ENCODE measurements around the gene NOS3.
"Not testable (repeated sequence)": the region's sequence is repeated elsewhere in the genome, so short reads cannot be mapped to it uniquely, and the experiment has no call there.

Gene NOS3

DNA sequence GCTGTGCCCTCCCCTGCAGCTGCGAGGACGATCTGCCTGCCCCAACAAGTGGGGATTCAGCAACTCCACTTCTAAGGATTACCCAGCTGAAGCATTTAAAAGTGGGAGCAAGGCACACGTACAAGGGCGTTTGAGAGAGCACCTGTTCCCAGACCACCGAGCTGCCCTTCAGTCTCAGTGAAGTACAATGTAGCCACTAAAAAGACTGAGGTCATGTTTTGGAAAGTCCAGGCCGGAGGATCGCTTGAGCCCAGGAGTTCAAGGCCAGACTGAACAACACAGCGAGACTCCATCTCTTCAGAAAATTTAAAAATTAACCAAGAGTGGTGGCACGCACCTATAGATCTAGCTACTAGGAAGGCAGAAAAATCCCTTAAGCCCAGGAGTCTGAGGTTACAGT, 14.7 kb downstream of the NOS3 start:
- no peak for DNase-seq

DNA sequence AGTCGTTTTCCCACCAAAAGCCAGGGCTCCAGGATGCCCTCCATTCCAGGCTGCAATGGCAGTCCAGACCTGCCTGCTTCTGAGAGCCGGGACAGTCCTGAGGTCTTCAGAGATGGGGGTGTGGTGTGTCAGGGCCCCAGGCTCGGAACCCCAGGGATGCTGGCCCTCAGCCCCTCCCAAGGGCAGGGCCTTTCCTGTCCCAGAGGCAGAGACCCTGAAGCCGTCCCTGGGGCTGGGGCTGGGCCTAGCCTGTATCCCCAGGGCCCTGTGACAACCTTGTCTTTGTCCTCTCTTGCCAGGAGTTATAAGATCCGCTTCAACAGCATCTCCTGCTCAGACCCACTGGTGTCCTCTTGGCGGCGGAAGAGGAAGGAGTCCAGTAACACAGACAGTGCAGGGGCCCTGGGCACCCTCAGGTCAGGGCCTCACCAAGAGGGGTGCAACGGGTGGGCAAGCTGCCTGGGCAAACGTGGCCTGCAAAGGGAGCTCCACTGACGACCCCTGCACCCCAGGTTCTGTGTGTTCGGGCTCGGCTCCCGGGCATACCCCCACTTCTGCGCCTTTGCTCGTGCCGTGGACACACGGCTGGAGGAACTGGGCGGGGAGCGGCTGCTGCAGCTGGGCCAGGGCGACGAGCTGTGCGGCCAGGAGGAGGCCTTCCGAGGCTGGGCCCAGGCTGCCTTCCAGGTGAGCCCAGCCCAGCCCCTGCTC, 15.9 kb downstream of the NOS3 start:
- no peak for DNase-seq

DNA sequence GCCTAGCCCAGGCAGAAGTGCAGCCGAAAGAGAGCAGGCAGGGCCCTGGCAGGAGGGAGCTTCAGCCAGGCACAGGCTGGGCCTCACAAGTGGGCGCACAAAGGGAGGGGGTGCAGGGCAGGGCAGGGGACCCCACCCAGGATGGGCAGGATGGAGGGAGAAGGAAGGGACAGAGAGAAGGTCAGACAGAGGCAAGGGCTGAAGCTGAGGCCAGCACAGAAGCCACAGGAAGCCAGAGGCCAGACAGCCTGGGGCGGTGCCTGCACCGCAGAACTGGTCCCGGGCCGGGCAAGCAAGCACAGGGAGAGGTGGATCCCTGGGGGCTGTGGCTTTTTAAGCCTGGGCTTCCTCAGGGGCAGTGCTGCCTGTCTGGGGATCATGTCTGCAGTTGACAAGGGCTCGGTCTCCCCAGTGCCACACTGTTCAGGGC, 16.7 kb downstream of the NOS3 start:
- DNase-seq, result no peak

DNA sequence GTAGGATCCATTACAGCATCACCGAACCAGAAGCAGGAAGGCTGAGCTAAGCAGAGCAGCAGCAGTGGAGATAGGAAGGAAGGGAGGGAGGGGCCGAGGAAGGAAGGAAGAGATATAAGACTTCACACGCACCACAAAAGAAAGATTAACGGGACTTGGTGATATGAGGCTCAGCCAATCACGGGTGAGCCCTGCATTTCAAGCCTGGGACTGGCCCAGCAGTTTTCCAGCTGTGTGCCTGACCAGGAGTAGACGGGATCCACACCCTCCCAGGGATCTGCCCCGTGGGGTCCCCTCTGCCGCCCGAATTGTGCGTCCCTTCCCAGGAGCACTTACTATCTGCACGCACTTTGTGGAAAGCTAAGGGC, 17.3 kb downstream of the NOS3 start:
- DNase-seq, result no peak

DNA sequence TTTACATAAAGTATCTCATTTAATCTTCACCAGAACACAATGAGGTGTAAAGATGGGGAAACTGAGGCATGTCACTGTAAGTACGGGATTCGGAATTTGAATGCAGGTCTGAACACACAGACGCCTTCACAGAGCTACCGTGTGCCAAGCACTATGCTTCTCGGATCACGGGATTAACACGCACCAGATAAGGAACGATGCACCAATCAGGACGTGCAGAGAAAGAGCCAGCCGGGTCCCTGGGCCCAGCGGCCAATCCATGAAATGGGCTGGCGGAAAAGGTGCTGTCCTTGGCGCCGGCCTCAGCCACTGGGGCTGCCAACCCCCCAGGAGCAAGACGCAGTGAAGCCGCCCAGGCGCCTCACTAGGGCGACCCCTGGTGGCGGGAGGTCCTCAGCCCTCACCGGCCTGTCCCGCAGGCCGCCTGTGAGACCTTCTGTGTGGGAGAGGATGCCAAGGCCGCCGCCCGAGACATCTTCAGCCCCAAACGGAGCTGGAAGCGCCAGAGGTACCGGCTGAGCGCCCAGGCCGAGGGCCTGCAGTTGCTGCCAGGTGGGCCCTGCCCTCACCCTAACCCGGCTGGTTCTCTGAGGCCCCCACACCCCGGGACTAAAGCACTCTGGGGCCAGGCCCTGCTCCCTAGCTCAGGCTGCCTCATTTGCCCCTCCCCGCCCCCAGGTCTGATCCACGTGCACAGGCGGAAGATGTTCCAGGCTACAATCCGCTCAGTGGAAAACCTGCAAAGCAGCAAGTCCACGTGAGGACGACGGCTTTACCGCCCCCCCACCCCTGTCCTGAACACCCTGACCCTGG, 17.9 kb downstream of the NOS3 start:
- DNase-seq, result no peak

DNA sequence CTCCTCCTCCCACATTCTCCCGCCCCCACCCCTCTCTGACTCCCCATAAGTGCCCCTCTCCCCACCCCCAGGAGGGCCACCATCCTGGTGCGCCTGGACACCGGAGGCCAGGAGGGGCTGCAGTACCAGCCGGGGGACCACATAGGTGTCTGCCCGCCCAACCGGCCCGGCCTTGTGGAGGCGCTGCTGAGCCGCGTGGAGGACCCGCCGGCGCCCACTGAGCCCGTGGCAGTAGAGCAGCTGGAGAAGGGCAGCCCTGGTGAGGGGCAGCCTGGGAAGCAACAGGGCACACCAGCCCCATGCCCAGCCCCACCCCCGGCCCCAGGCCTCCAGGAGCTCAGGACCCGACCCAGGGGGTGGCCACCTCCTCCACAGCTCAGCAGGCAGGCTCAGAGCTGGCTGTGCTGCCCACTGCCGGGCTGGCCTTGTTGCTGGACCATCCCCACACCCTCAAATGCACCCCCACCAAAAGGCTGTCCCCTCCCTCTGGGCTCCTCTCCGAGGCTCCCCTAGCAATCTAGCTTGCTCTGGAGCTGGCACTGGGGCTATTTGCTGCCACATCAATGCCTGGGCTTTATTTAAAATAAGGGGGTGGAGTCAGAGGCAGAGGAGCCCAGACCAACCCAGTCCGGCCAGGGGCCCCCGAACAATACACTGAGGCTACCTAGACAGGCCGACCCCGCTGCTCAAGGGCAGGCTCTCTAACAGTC, 18.7 kb downstream of the NOS3 start:
- no peak for DNase-seq

DNA sequence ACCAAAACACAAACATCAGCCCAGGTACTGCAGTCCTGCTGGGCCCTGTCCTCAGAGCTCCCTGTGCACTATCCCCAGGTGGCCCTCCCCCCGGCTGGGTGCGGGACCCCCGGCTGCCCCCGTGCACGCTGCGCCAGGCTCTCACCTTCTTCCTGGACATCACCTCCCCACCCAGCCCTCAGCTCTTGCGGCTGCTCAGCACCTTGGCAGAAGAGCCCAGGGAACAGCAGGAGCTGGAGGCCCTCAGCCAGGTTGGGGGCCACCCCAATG, 19.2 kb downstream of the NOS3 start:
- DNase-seq, result no peak

DNA sequence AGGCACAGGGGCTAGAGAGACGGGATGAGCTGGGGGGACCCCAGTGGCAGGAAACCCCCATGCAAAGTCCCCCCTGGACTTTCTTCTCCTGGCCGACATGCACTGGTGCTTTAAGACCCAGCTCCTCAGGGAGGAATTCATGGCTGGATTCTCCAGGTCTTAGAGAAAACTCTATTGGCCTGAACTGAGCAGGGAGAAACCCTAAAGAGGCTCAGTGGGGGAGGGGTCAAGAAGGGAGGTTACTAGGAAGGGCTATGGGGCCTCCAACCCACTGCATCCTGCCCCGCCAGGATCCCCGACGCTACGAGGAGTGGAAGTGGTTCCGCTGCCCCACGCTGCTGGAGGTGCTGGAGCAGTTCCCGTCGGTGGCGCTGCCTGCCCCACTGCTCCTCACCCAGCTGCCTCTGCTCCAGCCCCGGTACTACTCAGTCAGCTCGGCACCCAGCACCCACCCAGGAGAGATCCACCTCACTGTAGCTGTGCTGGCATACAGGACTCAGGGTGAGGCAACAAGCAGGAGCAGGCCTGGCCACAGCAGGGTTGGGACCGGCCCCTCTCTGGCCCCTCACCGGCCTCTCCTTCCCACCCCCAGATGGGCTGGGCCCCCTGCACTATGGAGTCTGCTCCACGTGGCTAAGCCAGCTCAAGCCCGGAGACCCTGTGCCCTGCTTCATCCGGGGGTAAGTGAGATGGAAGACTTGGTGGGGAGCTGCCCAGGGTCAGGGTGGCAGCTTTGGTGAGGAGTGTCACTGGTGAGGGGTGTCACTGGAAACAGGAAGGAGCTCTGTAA, 19.7 kb downstream of the NOS3 start:
- no peak for DNase-seq

DNA sequence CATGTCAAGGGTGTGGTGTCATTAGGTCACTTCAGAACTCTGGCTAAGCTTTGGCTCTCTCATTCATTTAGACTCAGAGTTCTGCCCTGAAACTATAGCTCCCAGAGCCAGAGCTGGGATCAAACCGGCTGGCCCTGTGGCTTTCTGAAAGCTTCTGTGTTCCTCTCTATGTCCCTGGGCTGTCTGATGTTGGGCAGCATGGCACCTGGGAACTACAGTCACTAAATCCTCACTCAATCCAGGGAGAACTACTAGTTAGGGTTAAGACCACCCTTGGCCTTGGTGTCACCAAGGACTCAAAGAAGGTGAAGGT, 20.2 kb downstream of the NOS3 start:
- no peak for DNase-seq

DNA sequence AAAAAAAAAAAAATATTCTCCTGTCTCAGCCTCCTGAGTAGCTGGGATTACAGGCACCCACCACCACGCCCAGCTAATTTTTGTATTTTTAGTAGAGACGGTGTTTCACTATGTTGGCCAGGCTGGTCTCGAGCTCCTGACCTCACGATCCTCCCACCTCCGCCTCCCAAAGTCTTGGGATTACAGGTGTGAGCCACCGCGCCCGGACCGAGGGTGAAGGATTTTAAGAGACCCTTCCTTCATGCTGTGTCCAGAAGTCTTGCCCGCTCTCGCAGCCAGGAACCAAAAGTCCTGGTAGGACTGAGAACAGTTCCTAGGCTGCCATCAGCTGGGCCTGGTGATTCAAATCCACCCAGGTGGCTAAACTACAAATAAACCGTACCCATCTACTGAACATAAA, 20.8 kb downstream of the NOS3 start:
- DNase-seq, result not testable (repeated sequence)

DNA sequence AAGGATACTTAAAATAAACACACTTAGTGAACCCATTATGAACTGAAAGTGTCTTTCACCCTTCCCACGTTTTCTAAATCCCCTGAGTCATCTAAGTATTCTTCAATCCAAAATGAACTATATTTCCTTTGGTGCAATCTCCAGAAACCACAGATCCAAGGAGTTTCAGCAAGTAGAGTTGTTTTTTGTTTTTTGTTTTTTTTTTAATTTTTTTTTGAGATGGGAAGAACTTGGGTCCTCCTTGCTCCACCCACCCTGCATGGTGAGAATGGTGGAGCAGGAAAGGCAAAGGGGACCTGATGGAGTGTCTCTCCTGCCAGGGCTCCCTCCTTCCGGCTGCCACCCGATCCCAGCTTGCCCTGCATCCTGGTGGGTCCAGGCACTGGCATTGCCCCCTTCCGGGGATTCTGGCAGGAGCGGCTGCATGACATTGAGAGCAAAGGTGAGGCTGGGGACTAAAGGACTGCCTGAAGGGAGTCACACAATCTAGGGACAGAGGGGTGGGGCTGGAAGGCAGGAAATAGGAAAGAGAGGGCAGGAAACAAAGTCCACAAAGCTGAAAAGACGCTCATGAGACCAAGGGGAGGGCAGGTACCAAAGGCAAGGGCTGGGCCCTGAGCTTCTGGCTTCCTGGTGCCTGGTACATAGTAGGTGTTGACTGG, 21.3 kb downstream of the NOS3 start:
- no peak for DNase-seq

DNA sequence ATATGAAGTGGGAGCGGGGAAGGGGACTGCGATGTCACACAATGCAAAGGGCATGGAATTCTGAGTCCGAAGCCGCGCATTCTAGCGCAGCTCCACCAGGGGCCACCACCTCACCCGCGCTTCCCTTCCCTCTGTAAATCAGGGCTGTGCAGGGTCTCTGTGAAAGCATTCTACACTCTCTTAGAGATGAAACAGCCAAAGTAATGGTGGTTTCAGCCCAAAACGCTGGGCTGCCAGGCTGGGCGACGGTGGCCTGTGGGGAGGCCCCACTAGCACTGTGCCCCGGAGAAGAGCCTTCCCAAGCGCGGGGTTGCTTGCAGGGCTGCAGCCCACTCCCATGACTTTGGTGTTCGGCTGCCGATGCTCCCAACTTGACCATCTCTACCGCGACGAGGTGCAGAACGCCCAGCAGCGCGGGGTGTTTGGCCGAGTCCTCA, 22.1 kb downstream of the NOS3 start:
- DNase-seq, result no peak

DNA sequence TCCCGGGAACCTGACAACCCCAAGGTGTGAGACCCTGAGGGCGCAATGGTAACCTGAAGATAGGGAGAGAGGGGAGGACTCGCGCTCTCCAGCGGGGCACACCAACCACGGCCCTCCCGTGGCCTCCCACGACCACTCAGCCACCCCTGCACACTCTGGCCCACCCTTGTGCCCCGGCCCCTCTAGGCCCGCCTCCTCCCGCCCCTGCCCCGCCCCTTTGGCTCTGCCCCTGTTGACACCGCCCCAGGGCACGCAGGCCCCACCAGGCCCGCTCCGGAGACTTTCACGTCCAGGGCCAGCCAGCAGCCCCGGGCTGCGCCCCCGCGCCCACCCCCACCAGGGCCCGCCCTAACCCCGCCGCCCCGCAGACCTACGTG, 22.5 kb downstream of the NOS3 start:
- no peak for DNase-seq

DNA sequence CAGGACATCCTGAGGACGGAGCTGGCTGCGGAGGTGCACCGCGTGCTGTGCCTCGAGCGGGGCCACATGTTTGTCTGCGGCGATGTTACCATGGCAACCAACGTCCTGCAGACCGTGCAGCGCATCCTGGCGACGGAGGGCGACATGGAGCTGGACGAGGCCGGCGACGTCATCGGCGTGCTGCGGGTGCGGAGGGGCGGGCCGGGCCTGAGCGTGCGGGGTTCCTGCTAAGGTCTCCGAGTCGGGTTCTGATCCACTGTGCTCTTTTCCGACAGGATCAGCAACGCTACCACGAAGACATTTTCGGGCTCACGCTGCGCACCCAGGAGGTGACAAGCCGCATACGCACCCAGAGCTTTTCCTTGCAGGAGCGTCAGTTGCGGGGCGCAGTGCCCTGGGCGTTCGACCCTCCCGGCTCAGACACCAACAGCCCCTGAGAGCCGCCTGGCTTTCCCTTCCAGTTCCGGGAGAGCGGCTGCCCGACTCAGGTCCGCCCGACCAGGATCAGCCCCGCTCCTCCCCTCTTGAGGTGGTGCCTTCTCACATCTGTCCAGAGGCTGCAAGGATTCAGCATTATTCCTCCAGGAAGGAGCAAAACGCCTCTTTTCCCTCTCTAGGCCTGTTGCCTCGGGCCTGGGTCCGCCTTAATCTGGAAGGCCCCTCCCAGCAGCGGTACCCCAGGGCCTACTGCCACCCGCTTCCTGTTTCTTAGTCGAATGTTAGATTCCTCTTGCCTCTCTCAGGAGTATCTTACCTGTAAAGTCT, 23.1 kb downstream of the NOS3 start:
- no peak for DNase-seq

DNA sequence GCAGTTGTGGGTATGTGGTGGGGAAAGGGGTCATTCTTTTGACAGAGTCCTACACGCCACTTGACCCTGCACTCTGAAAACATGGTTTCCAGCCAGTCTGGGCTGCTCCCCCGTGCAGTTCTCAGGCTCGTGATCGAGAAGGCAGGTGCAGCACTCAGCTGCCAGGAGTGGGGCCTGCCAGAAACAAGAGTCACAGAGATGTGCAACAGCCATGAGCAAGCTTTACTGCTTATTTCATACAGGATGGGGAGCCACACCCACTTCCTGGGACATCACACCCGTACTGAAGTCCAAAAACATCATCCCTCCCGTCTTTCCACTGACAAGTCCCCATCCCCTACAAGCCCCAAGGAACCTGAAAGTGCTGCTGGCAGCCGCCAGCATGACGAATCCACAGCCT, 24.1 kb downstream of the NOS3 start:
- DNase-seq, result no peak

DNA sequence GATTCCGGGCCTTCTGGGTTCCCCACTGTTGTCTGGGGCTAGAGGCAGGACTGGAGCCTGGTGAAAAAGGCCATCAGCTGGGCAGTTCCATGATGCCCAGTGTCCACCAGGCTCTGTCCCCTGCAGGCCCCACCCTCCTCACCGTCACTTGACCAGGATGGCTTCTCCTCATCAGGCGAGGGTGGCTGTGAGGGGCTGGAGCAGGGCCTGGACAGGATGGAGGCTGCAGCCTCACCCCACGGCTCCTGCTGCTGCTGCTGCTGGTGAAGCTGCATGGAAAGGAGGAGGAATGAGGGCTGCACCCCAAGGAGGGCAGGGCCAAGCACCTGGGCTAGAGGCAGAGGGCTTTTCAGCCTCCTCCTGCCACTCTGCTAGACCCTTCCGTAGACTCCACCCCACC, 25.1 kb downstream of the NOS3 start:
- DNase-seq, result no peak

DNA sequence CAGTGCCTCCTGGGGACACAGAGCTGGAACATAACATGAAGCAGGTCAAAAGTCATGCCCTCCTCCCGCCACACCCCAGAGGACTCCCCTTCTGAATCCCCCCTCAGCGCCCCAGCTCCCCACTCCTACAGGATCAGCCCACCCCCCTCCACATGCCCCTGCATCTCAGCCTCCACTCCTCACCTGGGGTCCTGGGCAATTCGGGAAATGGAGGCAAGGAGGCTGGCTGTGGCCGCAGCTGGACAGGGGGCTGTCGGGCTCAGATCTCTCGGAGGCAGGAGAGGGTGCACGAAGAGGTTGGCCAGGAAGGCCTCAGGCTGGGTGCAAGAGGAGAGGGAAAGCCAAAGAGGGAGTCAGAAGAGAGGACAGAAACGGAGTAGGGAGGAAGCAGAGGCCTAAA, 25.7 kb downstream of the NOS3 start:
- no peak for DNase-seq

DNA sequence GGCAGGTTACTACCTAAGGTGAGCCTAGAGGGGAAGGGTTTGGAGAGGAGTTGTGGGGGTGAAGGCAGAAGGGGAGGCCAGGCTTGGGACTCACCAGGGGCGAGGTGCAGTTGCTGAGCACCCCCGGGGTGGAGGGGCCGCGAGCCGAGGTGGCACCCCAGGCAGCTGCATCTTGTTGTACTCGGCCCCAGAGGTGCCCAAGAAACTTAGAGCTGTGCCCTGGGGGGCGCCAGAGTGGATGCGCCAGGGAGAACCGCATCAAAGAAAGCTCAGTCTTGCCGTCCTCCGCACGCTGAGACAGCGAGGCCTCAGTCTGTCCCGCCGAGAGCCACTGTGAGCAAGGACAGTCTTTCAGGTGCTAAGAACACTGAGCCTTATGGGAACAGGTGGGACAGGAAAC, 26.1 kb downstream of the NOS3 start:
- DNase-seq, result no peak

DNA sequence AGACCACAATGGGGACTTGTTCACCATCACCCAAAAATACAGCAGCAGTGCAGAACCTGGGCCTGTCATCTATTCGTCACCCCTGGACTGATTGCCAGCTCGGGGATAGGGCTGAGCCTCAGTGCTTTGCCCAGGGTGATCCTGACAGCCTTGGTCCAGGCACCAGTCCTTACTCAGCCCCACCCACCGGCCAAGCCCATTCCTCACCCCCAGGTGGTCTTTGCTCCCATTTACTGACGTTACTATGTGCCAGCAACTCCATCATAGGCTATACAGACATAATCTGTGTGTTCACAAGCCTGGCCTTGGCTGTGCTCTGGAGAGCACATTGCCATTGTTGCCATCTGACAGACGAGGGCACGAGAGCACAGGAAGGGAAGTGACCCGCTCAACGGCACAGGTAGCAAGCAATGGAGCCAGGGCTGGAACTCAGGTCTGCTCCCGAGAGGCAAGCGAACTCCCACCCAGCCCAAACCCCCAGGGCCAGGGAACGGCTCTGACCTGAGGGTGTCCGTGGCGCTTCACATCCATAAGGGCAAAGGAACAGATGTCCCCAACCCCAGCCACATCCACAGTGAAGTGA, 26.6 kb downstream of the NOS3 start:
- no peak for DNase-seq

DNA sequence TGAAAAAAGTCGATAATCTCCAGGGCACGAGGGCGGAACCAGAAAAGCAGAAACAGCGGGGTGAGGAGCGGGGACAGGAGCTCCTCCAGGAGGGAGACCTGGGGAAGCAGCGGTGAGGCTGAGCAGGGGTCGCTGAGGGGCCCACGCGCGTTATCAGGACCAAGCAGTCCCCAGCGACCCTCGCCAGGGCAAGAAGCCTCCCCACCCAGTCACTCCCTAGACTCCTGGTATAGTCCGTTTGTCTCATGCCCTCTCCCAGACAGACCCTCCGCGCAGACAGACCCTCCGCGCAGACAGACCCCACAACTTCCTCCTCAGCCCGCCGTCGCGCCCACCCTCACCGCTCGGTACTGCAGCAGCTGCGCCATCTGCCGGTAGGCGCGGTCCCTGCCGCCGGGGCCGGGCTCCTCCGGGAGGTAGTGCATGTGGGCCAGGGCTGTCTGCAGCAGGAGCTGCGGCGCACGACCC, 27.2 kb downstream of the NOS3 start:
- no peak for DNase-seq

DNA sequence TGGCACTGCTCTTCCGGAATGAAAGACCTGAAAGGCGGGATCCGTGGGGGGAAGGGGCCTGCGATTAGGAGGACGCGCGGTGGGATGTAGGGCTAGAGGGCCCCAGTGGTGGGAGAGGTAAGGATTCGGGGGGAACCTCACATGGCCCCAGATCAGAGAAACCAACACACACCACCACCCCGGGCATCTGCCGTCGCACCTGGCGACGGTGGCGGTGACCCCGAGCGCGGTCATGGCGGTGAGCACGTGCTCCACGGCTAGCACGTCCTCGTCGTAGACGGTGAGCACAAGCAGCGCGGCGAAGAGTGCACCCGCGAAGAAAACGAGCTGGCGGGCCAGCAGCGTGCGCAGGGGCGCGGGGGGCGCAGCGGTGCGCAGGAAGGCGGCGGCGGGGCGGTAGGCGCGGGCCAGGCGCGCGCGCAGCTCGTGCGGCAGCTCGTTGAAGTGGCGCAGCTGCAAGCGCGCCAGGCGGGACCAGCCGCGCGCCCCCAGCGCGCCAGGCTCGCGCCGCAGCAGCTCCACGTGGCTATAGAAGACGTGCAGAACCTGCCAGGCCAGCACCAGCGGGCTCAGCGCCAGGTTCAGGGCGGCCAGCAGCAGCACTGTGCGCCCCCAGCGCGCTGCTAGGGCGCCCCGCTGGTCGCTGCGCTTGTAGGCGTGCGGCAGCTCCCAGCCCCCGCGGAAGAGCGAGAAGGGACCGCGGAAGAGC, 27.8 kb downstream of the NOS3 start:
- DNase-seq, result no peak
